ENCODE results near the gene C11orf16. TPM values are rescaled to one million over a fixed set of nuclear protein-coding genes. Genes with fewer than 3 reads are reported as not detected.

Gene C11orf16, protein sequence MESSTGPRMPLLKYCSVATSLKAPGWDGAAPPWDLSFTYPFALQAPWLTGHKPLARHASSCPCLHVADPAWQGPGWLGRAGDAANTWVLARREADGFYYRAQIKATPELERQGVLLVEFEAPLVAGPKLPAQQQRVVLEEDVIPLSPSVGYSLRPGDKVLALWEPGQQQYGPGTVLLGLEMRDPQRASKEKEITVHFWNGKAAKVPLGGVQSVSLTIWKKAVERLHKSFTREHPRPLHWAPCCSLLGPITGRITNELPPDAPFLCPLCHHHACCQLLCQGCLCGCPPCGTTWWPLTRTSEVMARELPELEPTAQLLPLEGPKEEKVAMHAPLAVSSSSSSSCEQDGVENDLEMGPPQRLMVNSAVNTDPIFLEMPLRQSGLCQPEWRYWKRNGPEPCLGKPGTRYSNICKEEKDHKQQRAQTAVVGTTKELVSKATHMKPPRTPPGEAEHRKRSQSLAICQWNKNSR
- total RNA-seq (2012; rRNA removed), result not detected in 2 replicates
- not detected in 2 replicates for polyA plus RNA-seq (2012; rRNA removed)
- polyA plus RNA-seq (2012; cell fraction: cytosol; rRNA removed), result not detected in 2 replicates
- not detected in 2 replicates for polyA plus RNA-seq (2012; cell fraction: nucleus; rRNA removed; ENCODE audit: low replicate concordance)
- not detected for Bru-seq, nascent RNA
- BruChase-seq, experiment 1, labeled RNA remaining after a 6-hour chase, result not detected
- percentile 10 among the genes with signal in this experiment for BruChase-seq, experiment 2, labeled RNA remaining after a 2-hour chase
- long read RNA-seq, result 0 reads

DNA sequence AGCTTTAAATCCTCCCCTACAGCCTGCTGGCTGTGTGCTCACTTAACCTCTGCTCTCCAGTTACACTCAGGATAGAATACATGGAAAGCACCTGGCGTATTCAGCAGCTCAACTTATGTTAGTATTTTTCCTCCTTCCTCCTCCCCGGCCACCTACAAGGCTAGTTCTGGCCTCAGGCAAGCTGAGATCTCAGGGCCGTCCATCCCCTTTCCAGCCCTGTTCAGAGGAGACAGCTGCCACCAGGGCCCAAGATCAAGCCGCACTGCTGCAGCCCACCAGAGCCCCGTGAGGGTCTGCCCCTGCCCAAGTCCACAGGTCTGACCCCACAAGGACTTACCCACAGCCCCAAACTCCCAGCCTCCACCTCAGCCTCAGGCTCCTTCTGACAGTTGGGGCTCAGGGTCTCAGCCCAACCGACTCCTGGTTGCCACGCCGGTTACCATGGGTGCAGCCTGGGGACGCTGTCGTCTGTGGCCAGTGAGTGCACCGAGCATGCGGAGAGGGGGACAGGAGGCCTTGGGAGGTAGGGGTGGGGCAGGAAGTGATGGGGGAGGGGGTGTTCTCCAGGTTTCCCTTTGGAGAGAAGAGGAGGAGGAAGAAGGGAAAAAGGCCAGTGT is at the start of gene C11orf16:
TSS of gene C11orf16 (minus strand) at position 384 of the 617 bp plus-strand sequence. CDS start 639 bp downstream, outside the sequence.
- H4K20me1 ChIP-seq (ENCODE audit: insufficient read depth, low read length), result no peaks in the 10 kb centered on the region
- no peak within 1 kb of the TSS; the same call in 1 of the 2 replicates for H3K18ac ChIP-seq (ENCODE audit: low read depth, low read length)
- peak within 1 kb of the TSS; percentile 58 for H2BK20ac ChIP-seq (ENCODE audit: low read depth, low read length)
- CTCF ChIA-PET, result interaction anchor here (1.2 kb wide), 1 partner anchor 27 kb away, joined by 4 read pairs; no protein-coding TSS in a partner anchor
- no peaks in the 10 kb centered on the region for H3K9me3 ChIP-seq (ENCODE audit: control insufficient read depth, insufficient read depth, low read length)
- H3K9me1 ChIP-seq (ENCODE audit: insufficient read depth, low read length), result peaks cover 23% of the 10 kb centered on the region; the same call in 1 of the 2 replicates
- H3K4ac ChIP-seq (ENCODE audit: low read depth, low read length), result peak within 1 kb of the TSS; percentile 32
- in situ Hi-C loops (cut with MboI; ENCODE audit: low sequenced_read_pairs), result no loop called here
- H3K4me1 ChIP-seq (ENCODE audit: control insufficient read depth, insufficient read depth, low read length), result peaks cover 9% of the 10 kb centered on the region
- H4K8ac ChIP-seq (ENCODE audit: low read depth in 2 of 2, low read length in 2 of 2), result no peak within 1 kb of the TSS; a peak in 1 of 4 replicates
- H2AFZ ChIP-seq (replicated peaks; ENCODE audit: low read length, poor library complexity), result no peak within 1 kb of the TSS
- H3K27me3 ChIP-seq (ENCODE audit: control insufficient read depth, insufficient read depth, low read length), result no peaks in the 10 kb centered on the region
- H3K14ac ChIP-seq (replicated peaks; ENCODE audit: low read depth, low read length), result peak within 1 kb of the TSS; percentile 16; the same call in 1 of the 2 replicates
- H3K27ac ChIP-seq (ENCODE audit: insufficient read depth, low read length), result no peak within 1 kb of the TSS
- H3K9ac ChIP-seq (ENCODE audit: low read depth, low read length), result no peak within 1 kb of the TSS
- ATAC-seq (ENCODE audit: low read depth) (no peak), DNase-seq (no peak)
- H2BK15ac ChIP-seq (ENCODE audit: low read depth, low read length), result no peak within 1 kb of the TSS
- BruUV-seq (replicated peaks), result no TSS peak
- intact Hi-C loops (cut with micrococcal nuclease), result no loop called here
- H2BK5ac ChIP-seq (ENCODE audit: low read depth, low read length, poor library complexity, severe bottlenecking), result no peak within 1 kb of the TSS
- peak within 1 kb of the TSS; percentile 88 for H2AK5ac ChIP-seq (ENCODE audit: low read depth, low read length)
- H3K56ac ChIP-seq (ENCODE audit: extremely low read depth, insufficient read depth, low read length), result no peak within 1 kb of the TSS
- no peaks in the 10 kb centered on the region for H3K79me1 ChIP-seq (ENCODE audit: low read depth in 1 of 2, low read length in 2 of 2)
- no peaks in the 10 kb centered on the region for H3K36me3 ChIP-seq (ENCODE audit: control insufficient read depth, insufficient read depth, low read length)
- POLR2A ChIA-PET (ENCODE audit: unreplicated experiment), result no interaction called here
- no peak within 1 kb of the TSS for H3K4me2 ChIP-seq (ENCODE audit: low read depth, low read length)
- no peak within 1 kb of the TSS for H3K4me3 ChIP-seq (ENCODE audit: insufficient read depth, low read depth, low read length)
- dilution Hi-C loops (cut with HindIII; ENCODE audit: low sequenced_read_pairs, unreplicated experiment), result no loop called here
- no peak within 1 kb of the TSS for H3K23ac ChIP-seq (ENCODE audit: low read depth, low read length)
- peak within 1 kb of the TSS; percentile 19 for H2AK9ac ChIP-seq (replicated peaks; ENCODE audit: low read depth, low read length, poor library complexity)
- no peak within 1 kb of the TSS for H4K91ac ChIP-seq (ENCODE audit: insufficient read depth, low read depth, low read length)
- no peak within 1 kb of the TSS for H4K5ac ChIP-seq (ENCODE audit: low read depth, low read length)
- WGBS, 2 experiments (ENCODE audit: extremely low coverage in 2 of 2, insufficient read length in 1 of 2), result 79% methylated on average over 4 of the region's 12 CpGs; no CpG with 5 or more reads in 1 of the 2 experiments
- peak within 1 kb of the TSS; percentile 2; the same call in 1 of the 2 replicates for H2BK120ac ChIP-seq (ENCODE audit: low read depth, low read length)
- TF ChIP-seq POLR2A (IDR thresholded peaks at IDR 0.05; ENCODE audit: low read depth, low read length) (no peak), CHD1 (IDR thresholded peaks at IDR 0.05; ENCODE audit: low read depth, low read length) (no peak), NFE2L2 (IDR thresholded peaks at IDR 0.05; ENCODE audit: low read depth, low read length) (no peak), RFX5 (IDR thresholded peaks at IDR 0.05; ENCODE audit: low read depth, low read length) (no peak), FOS (IDR thresholded peaks at IDR 0.05; ENCODE audit: low read depth, low read length) (no peak), MAFK (IDR thresholded peaks at IDR 0.05; ENCODE audit: low read depth, low read length) (no peak), RAD21 (IDR thresholded peaks at IDR 0.05; ENCODE audit: low read length) (no peak), MAZ (IDR thresholded peaks at IDR 0.05; ENCODE audit: borderline replicate concordance, low read depth, low read length) (no peak), CEBPB (IDR thresholded peaks at IDR 0.05; ENCODE audit: low read depth, low read length) (no peak), MXI1 (IDR thresholded peaks at IDR 0.05; ENCODE audit: borderline replicate concordance, low read depth, low read length) (no peak), SMC3 (IDR thresholded peaks at IDR 0.05; ENCODE audit: low read depth, low read length) (no peak), BHLHE40 (IDR thresholded peaks at IDR 0.05; ENCODE audit: low read depth, low read length) (no peak)
- TF ChIP-seq, protein P1, sequence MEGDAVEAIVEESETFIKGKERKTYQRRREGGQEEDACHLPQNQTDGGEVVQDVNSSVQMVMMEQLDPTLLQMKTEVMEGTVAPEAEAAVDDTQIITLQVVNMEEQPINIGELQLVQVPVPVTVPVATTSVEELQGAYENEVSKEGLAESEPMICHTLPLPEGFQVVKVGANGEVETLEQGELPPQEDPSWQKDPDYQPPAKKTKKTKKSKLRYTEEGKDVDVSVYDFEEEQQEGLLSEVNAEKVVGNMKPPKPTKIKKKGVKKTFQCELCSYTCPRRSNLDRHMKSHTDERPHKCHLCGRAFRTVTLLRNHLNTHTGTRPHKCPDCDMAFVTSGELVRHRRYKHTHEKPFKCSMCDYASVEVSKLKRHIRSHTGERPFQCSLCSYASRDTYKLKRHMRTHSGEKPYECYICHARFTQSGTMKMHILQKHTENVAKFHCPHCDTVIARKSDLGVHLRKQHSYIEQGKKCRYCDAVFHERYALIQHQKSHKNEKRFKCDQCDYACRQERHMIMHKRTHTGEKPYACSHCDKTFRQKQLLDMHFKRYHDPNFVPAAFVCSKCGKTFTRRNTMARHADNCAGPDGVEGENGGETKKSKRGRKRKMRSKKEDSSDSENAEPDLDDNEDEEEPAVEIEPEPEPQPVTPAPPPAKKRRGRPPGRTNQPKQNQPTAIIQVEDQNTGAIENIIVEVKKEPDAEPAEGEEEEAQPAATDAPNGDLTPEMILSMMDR (conservative IDR thresholded peaks at IDR 0.05; ENCODE audit: low read depth, low read length), result no peak
- TF ChIP-seq, protein P2, sequence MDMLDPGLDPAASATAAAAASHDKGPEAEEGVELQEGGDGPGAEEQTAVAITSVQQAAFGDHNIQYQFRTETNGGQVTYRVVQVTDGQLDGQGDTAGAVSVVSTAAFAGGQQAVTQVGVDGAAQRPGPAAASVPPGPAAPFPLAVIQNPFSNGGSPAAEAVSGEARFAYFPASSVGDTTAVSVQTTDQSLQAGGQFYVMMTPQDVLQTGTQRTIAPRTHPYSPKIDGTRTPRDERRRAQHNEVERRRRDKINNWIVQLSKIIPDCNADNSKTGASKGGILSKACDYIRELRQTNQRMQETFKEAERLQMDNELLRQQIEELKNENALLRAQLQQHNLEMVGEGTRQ (IDR thresholded peaks at IDR 0.05; ENCODE audit: low read depth, low read length), result no peak

Measured in IMR-90 (cell line).